Activated CD4-positive, alpha-beta T cell treated with anti-CD3 and anti-CD28 coated beads for 1 hour (primary cell): ENCODE measurements around the gene ATG7.
"Not testable (repeated sequence)": the region's sequence is repeated elsewhere in the genome, so short reads cannot be mapped to it uniquely, and the experiment has no call there.

Source experiments
- DNase-seq: peaks from one replicate; pipeline ENCODE4 v3.0.0-alpha.2; 2020

The ATG7 gene

DNA sequence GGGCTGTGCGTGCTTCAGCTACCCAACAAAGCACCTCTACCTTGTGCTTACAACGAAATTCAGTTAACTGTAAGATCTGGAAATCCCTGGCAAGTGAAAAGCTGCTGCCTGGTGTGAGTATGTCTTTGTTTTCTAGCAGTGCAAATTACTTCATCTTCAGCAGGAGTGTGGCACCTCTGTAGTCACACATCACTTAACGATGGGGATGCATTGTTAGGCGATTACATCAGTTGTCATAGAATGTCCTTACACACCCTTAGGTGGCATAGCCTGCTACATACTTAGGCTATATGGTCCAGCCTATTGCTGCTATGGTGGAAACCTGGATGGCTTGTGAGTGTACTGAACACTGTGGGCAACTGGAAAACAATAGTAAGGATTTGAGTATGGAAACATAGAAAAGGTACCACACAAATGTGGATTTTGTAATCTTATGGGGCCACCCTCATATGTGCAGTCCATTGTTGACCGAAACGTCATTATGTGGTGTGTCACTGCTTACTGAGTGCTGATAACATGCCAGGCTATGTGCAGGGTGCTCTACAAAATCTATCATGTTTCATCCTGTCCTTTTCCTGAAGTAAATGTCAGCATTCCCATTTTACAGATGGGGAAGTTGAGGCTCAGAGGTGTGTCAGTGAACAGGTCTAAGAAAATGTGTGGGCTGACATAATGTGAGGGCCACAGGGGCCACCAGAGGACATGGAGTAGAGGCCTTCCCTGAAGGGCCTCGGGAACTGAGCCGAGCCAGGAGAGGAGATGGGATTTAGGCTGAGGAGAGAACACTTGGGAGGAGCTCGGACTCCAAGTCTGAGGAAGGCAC lies 198.0 kb downstream of the ATG7 start:
- no peak for DNase-seq

- DNase-seq: no peak
These were observed 203.1 kb downstream of the ATG7 start for GRCh38 chr3:11475324-11475723.

DNA sequence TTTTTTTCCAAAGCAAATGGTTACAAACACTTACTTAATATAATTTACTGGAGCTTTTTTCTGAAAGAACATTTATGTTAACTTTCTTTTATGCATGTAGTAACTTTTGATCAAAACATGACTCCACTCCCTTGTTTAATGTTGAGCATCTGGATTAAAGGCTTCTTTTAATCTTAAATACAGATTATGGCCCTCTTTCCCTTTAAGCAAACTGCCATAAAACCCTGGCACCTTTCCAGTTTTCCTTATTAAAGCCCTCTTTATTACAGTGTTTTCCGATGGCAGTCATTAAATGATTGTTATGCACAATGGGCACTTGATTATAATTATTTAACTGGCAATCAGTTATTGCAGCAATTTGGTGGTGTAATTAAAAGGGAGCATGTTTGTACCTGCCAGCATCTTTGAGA lies 204.5 kb downstream of the ATG7 start:
- DNase-seq: no peak

DNA sequence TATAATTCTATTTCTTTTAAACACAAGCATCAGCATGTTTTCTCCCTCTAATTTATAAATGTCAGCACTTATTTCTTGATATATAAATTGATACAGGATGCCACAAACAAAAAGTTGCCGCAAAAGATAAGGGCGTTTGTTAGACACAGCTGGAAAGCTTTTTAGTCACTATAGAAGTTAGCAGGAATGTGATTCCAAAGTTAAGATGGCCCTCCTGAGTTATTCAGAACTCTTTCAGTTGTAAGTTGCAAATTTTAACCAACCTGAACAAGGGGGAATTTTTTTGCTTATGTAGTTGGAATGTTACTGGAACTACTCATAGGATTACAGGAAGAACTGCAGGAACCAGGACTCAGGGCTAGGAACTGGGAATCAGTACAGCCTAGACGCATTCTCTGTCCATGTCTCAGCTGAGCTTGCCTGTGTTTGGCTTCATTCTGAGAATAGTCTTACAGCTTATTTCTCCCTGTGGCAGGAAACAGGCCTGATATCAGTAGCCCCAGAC lies 205.3 kb downstream of the ATG7 start:
- DNase-seq: no peak

GRCh38 chr3:11478167-11478566 lies 206.0 kb downstream of the ATG7 start:
- no peak for DNase-seq

GRCh38 chr3:11479221-11479620 lies 207.0 kb downstream of the ATG7 start:
- DNase-seq: no peak

GRCh38 chr3:11480663-11481298 lies 208.6 kb downstream of the ATG7 start:
- no peak for DNase-seq

DNA sequence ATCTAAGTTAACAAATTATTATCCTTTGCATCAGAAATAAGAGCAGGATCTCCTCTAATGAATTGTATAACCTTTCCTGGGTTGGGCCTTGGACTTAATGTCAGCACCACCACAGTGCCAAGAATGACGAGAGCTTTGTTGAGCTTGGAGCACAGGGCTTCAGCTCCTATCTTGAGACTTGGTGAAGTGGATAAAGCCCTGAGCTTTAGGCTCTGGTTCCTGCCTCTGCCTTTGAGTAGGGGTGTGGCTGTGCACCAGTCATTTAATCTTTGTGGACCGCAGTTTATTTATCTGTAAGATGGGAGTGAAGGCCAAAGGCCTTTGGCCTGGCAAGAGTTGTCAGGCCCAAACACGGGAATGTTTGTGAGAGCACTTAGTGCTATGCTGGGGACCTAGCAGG lies 209.4 kb downstream of the ATG7 start:
- no peak for DNase-seq

- DNase-seq: no peak
These were observed 209.8 kb downstream of the ATG7 start for GRCh38 chr3:11482021-11482420.

GRCh38 chr3:11488356-11488755 lies 216.2 kb downstream of the ATG7 start:
- not testable (repeated sequence) for DNase-seq

DNA sequence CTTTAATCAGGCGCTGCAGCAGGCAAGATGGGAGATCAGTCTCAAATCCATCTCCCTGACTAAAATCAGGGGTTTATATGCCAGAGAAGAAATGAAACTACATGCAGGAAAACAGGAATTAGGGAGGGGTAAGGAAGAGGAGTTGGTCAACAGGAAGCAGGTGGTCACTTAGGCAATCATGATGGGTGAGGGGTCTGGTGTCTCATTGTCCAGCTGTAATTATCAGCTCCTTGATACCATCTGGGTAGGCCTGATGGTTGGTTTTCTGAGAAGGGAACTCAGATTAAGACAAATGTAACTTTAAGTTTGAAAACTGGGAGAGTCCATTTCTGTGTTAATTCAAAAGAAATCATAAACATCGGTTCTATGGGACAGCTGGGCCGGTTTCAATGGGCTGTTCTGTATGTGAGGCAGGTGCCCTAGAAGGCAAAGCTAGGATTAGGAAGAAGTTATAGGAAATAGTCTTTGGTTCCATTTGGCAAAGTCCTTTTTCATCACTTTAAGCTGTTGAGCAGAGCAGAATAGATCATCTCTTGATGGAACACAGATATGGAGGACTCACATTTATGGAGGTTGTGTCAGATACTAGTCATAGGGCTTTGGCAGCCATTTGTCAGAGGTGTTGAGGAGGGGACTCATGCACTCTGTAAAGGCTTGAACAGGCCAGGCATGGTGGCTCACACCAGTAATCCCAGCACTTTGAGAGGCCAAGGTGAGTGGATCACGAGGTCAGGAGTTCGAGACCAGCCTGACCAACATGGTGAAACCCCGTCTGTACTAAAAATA lies 222.1 kb downstream of the ATG7 start:
- DNase-seq: no peak

- DNase-seq: no peak
These were observed 223.9 kb downstream of the ATG7 start for GRCh38 chr3:11495948-11496557.

GRCh38 chr3:11498177-11498576 lies 226.0 kb downstream of the ATG7 start:
- no peak for DNase-seq

DNA sequence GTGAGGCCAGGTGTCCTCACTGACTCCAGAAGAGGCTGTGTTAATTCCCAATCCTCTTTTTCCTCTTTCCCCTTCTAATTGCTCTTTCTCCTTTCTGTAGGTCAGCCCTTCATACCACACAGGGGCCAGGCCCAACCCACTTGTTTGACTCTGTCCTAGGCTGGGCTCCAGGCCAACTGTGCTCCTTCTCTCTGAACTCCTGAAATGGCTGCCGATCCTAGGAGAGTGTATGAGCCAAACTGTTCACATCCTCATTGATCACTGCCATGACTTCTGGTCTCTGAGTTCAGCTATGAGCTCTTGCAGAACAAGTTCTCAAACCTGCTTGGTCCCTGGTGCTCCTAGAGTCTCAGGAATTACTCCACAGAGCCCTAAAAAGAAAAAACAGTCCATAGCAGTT lies 226.4 kb downstream of the ATG7 start:
- no peak for DNase-seq

DNA sequence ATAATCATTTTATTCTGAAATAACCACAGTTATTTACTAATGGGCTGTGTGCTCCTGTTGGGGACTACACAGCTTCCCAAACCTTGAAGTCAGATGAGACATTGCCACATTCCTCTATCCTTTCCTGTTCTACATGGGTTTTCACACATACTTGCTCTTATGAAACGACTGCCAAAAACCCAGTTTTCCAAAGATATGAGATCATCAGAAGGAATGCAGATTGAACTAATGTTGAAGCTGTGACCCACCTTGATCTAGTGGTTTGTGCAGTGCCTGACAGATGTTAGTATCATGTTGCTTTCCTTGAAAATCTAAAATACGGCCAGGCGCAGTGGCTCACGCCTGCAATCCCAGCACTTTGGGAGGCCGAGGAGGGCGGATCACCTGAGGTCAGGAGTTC lies 226.9 kb downstream of the ATG7 start:
- no peak for DNase-seq

DNA sequence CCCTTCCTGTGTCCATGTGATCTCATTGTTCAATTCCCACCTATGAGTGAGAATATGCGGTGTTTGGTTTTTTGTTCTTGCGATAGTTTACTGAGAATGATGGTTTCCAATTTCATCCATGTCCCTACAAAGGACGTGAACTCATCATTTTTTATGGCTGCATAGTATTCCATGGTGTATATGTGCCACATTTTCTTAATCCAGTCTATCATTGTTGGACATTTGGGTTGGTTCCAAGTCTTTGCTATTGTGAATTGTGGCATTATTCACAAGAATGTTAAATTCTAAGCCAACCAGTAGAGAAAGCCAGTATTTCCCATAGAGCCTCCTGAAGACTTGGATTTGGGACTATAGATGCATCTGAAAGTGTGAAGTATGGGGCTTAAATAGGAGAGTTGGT lies 230.2 kb downstream of the ATG7 start:
- not testable (repeated sequence) for DNase-seq

DNA sequence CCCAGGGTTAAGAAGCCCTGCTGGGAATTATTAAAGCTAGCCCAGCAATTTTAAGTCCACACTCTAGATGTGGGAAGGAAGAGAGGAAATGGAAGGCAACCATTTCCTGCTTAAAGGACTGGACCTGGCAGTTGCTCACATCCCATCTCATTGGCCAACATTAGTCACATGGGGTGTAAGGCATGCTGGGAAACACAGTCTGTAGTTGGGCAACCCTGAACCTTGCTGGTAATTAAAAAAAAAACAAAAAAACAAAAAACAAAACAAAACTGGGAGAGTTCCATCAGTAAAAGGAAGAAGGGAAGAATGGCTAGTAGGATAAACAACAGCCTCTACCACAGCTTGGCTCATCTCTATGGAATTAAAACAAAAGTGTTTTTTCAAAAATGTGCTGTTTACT lies 235.5 kb downstream of the ATG7 start:
- no peak for DNase-seq

GRCh38 chr3:11508346-11509172 lies 236.4 kb downstream of the ATG7 start:
- no peak for DNase-seq

GRCh38 chr3:11509173-11510000 lies 237.2 kb downstream of the ATG7 start:
- no peak for DNase-seq

DNA sequence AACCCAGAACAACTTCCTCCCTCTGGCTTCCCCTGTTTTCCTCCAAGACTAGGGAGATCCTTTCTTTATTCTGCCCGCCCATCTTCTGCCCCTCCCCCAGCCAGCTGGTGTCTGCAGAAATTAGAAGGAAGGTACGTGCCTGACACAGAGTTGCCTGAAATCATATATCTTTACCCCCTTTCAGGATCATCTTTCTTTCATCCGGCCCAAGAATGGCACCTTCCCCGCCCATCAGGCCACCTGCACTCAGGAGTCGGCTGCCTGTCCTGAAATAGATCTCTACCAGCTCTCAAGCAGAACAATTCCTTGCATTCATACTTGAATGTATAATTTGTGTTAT lies 237.8 kb downstream of the ATG7 start:
- no peak for DNase-seq

DNA sequence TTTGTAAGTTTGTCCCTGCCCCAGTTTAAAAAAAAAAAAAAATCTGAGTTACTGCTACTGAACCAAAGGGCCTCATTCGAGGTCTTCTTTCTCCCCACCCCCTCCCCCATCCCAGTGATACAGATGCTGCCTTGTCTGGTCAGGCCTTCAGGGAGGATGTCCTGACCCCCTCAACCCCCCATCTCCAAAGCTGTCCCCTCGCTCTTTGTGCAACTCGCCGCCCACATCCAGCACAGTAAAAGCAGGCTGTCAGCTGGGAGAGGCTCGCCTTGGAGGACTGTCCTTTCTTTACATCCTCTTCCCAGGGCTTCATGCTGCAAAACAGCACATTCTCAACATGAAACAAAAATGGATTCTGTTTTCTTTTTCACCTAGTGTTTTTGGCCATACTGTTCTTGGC lies 238.2 kb downstream of the ATG7 start:
- DNase-seq: no peak
